Sigmoid colon (tissue), 7 donors: ENCODE results near the gene DHH. TPM values are rescaled to one million over a fixed set of nuclear protein-coding genes. Genes with fewer than 3 reads are reported as not detected.

ENCODE experiments used
- DNase-seq: peaks from one replicate; pipeline ENCODE4 v3.0.0-alpha.2; 2019
- H3K27ac ChIP-seq, 4 donors: fragments of 200-600 bp; sonication (generic); one replicate each; pipeline ENCODE4 v1.5.1; 2016 to 2019; ENCODE audit warnings: mild to moderate bottlenecking in 1 of 4
- H3K27me3 ChIP-seq, 3 donors: fragments of 200-600 bp; sonication (generic); one replicate each; pipeline ENCODE4 v1.5.1; 2019; ENCODE audit warnings: mild to moderate bottlenecking in 1 of 3
- H3K36me3 ChIP-seq, 4 donors: fragments of 200-600 bp; sonication (generic); one replicate each; pipeline ENCODE4 v1.5.1; 2016 to 2019
- H3K4me1 ChIP-seq, 4 donors: fragments of 200-600 bp; sonication (generic); one replicate each; pipeline ENCODE4 v1.5.1; 2017 to 2019
- H3K4me3 ChIP-seq, 4 donors: fragments of 200-600 bp; sonication (generic); one replicate each; pipeline ENCODE4 v1.5.1; 2017 to 2019; ENCODE audit warnings: mild to moderate bottlenecking in 2 of 4, moderate library complexity in 1 of 4
- H3K9me3 ChIP-seq, 4 donors: fragments of 200-600 bp in 3 of 4; sonication (generic) in 3 of 4; one replicate each; pipeline versions ENCODE4 v1.5.1 to v1.6.1; 2013 to 2019
- CTCF ChIP-seq, 4 experiments: fragments of 450-650 bp in 3 of 4; fragments of 200-600 bp in 1 of 4; IDR thresholded peaks; one replicate each; pipeline ENCODE4 v1.5.1; 2016 to 2019; ENCODE audit warnings: antibody characterized with exemption in 4 of 4, mild to moderate bottlenecking in 3 of 4, moderate library complexity in 2 of 4
- EP300 ChIP-seq, 4 donors: sonication (generic); formaldehyde crosslinking; IDR thresholded peaks; one replicate each; pipeline ENCODE4 v1.6.1; 2017; ENCODE audit warnings: antibody characterized with exemption in 4 of 4
- POLR2A ChIP-seq, 2 donors: fragments of 450-650 bp; IDR thresholded peaks; one replicate each; pipeline ENCODE4 v1.6.1; 2016; ENCODE audit warnings: antibody characterized with exemption in 2 of 2, mild to moderate bottlenecking in 2 of 2, moderate library complexity in 2 of 2
- POLR2AphosphoS5 ChIP-seq, 4 donors: sonication (generic); formaldehyde crosslinking; IDR thresholded peaks; one replicate each; pipeline ENCODE4 v1.6.1; 2017; ENCODE audit warnings: antibody characterized with exemption in 4 of 4
- WGBS, 2 donors: extraction: QIAGEN DNeasy Blood & Tissue Kit; methylation state at CpG; one replicate each; pipeline ENCODE4 v1.1.7; 2013; 5-methylcytosine and 5-hydroxymethylcytosine counted together
- intact Hi-C: fragments of 100-400 bp; cut with DNase I; formaldehyde crosslinking; loops from one replicate; pipeline ENCODE4 v1.15.1; 2023
- polyA plus RNA-seq, 3 donors: library from polyadenylated mRNA; stranded (reverse); fragments of 200-250 nt; gene quantifications; one replicate each; pipeline ENCODE4 v1.2.3, GENCODE V29; 2013
- total RNA-seq, 4 donors: library from RNA; depleted of rRNA; stranded (reverse); fragments of >200 nt; gene quantifications; one replicate each; pipeline ENCODE4 v1.1.0, GENCODE V29; 2016
- donor health status: healthy with polysubstance abuse.
- donor health status: Bipolar disorder and iron deficiency.
- donor health status: healthy.

DHH gene
- total and polyA plus RNA-seq, 7 donors = 0.14 to 0.83 (median 0.63) TPM; not detected in 4

DNA sequence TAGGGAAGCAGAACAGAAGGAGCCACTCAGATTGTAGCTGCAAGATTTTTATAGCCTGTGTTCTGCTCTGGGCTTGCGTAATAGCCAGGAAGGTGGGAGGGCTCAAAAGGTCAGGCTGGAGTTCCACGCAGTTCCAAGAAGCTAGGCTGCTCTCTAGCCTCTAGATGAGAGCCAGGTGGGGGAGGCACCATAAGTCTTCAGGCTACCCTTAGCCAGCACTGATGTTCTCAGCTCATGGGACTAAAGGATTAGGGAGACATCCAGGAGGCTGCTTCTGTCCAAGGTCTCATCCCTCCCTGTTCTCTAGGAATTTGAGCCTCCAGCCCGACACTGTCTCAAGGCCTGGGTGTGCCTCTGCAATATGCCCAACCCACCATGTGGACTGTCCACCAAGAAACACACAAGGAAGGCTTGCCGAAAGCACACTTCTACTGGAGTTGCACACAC, 14.4 kb upstream of the DHH start:
- H3K27me3 ChIP-seq = no peaks in the 10 kb centered on the region
- peak overlapping the region; percentile 72 to 96 (median 82) for H3K4me3 ChIP-seq
- H3K27ac ChIP-seq = peak overlapping the region; percentile 94 to 99 (median 97)
- 6 to 28% methylated on average over 4 of the region's 4 CpGs for WGBS, 2 donors
- H3K4me1 ChIP-seq = peaks cover 0 to 62% (median 60%) of the 10 kb centered on the region in 4 donors
- peak; percentile 92 for DNase-seq
- peaks cover 3 to 29% (median 23%) of the 10 kb centered on the region in 4 donors for H3K36me3 ChIP-seq
- H3K9me3 ChIP-seq = no peaks in the 10 kb centered on the region
- intact Hi-C loops = no loop called here
- TF ChIP-seq POLR2AphosphoS5 (IDR thresholded peaks at IDR 0.05) (peak; percentile 64 to 86 (median 74)), POLR2A (IDR thresholded peaks at IDR 0.05) (no peak)

- no peak overlapping the region for H3K4me3 ChIP-seq
- TF ChIP-seq CTCF (IDR thresholded peaks at IDR 0.05) (no peak), EP300 (IDR thresholded peaks at IDR 0.05) (no peak), POLR2A (IDR thresholded peaks at IDR 0.05) (no peak), POLR2AphosphoS5 (IDR thresholded peaks at IDR 0.05) (no peak)
- 85 to 90% methylated on average over 9 of the region's 9 CpGs for WGBS, 2 donors
- peaks cover 37 to 63% (median 57%) of the 10 kb centered on the region in 4 donors for H3K36me3 ChIP-seq
- peak overlapping the region in 3 of 4 donors; percentile 15 to 97 (median 30) for H3K27ac ChIP-seq
- H3K4me1 ChIP-seq = peaks cover 0 to 56% (median 55%) of the 10 kb centered on the region in 4 donors
- H3K9me3 ChIP-seq = no peaks in the 10 kb centered on the region
- no peak for DNase-seq
- intact Hi-C loops = no loop called here
- H3K27me3 ChIP-seq = no peaks in the 10 kb centered on the region
These were observed 11.0 kb upstream of the DHH start for GRCh38 chr12:49105504-49106084.

GRCh38 chr12:49104822-49105221, 10.2 kb upstream of the DHH start:
- WGBS, 2 donors = 73 to 87% methylated on average over 3 of the region's 3 CpGs
- H3K36me3 ChIP-seq = peaks cover 45 to 71% (median 65%) of the 10 kb centered on the region in 4 donors
- TF ChIP-seq POLR2A (IDR thresholded peaks at IDR 0.05) = no peak
- TF ChIP-seq EP300 (IDR thresholded peaks at IDR 0.05) = no peak
- no peak for TF ChIP-seq CTCF (IDR thresholded peaks at IDR 0.05)
- TF ChIP-seq POLR2AphosphoS5 (IDR thresholded peaks at IDR 0.05) = no peak
- intact Hi-C loops = no loop called here
- no peak overlapping the region for H3K4me3 ChIP-seq
- no peak for DNase-seq
- peaks cover 0 to 56% (median 55%) of the 10 kb centered on the region in 4 donors for H3K4me1 ChIP-seq
- H3K27ac ChIP-seq = no peak overlapping the region
- no peaks in the 10 kb centered on the region for H3K27me3 ChIP-seq
- H3K9me3 ChIP-seq = no peaks in the 10 kb centered on the region

DNA sequence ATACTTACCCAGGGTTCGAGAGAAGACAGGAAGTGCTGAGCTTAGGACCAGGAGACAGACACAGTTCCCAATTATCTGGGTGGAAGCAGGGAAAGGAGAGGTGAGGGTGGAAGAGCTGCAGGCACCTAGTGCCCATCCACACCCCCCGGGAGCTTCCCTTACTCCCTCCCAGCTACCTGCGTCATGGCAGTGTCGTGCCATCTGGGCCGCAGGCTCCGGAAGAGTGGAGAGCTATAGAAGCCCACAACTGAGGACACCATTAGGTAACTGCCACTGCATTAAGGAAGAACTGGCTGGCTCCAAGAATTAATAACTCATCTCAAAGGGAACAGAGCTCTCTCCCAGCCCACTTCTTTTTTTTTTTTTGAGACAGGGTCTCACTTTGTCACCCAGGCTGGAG, 5.8 kb upstream of the DHH start:
- DNase-seq = no peak
- Histone ChIP-seq H3K36me3 (peaks cover 47 to 96% (median 78%) of the 10 kb centered on the region in 4 donors), H3K4me3 (no peak overlapping the region), H3K4me1 (peaks cover 0 to 15% (median 12%) of the 10 kb centered on the region in 4 donors), H3K9me3 (no peaks in the 10 kb centered on the region), H3K27ac (no peak overlapping the region), H3K27me3 (no peaks in the 10 kb centered on the region)
- intact Hi-C loops = no loop called here
- no peak for TF ChIP-seq CTCF (IDR thresholded peaks at IDR 0.05)
- no peak for TF ChIP-seq POLR2AphosphoS5 (IDR thresholded peaks at IDR 0.05)
- TF ChIP-seq EP300 (IDR thresholded peaks at IDR 0.05) = no peak
- TF ChIP-seq POLR2A (IDR thresholded peaks at IDR 0.05) = no peak
- 95 to 96% methylated on average over 6 of the region's 6 CpGs for WGBS, 2 donors

GRCh38 chr12:49098703-49099102, 4.1 kb upstream of the DHH start:
- H3K4me1 ChIP-seq = peaks cover 0 to 14% (median 13%) of the 10 kb centered on the region in 4 donors
- DNase-seq = no peak
- WGBS, 2 donors = 94 to 95% methylated on average over 2 of the region's 2 CpGs
- intact Hi-C loops = no loop called here
- H3K4me3 ChIP-seq = no peak overlapping the region
- peaks cover 7 to 14% (median 8%) of the 10 kb centered on the region in 3 donors for H3K27me3 ChIP-seq
- H3K27ac ChIP-seq = no peak overlapping the region
- TF ChIP-seq POLR2AphosphoS5 (IDR thresholded peaks at IDR 0.05) (no peak), CTCF (IDR thresholded peaks at IDR 0.05) (no peak), EP300 (IDR thresholded peaks at IDR 0.05) (no peak), POLR2A (IDR thresholded peaks at IDR 0.05) (no peak)
- no peaks in the 10 kb centered on the region for H3K9me3 ChIP-seq
- H3K36me3 ChIP-seq = peaks cover 41 to 79% (median 65%) of the 10 kb centered on the region in 4 donors
